Right lobe of liver (tissue), 4 donors: ENCODE results near the gene UVSSA.

Experiments used
- CTCF ChIP-seq, 4 donors: fragments of 200-600 bp in 3 of 4; fragments of 450-650 bp in 1 of 4; IDR thresholded peaks; one replicate each; pipeline versions ENCODE4 v1.5.1 to v1.8.0; 2016 to 2022; ENCODE audit warnings: antibody characterized with exemption in 4 of 4, mild to moderate bottlenecking in 2 of 4
- POLR2A ChIP-seq: fragments of 450-650 bp; IDR thresholded peaks from one replicate; pipeline ENCODE4 v1.6.1; 2017; ENCODE audit warnings: antibody characterized with exemption, mild to moderate bottlenecking
- donor health status: DM: no; HTN: no; CAD: no.
- donor health status: DM: no; HTN: no; CAD: no.
- donor health status: DM: no; HTN: yes; CAD: no.

- TF ChIP-seq CTCF (IDR thresholded peaks at IDR 0.05) (no peak), POLR2A (no peak)
These were observed 41.7 kb upstream of the UVSSA start for GRCh38 chr4:1305261-1305711.
